Activated B cell treated with CpG ODN at 0.5 μM for 24 hours (primary cell): ENCODE results near the gene BRME1. TPM values are rescaled to one million over a fixed set of nuclear protein-coding genes. Genes with fewer than 3 reads are reported as not detected.

Experiments
- ATAC-seq: fragments of 200-7000 bp; cut with Tn5 transposase; one replicate; pipeline ENCODE4 v1.10.0; 2021; ENCODE audit warnings: low read depth, mild to moderate bottlenecking, moderate library complexity
- CTCF ChIA-PET: fragments of 350-600 bp; sonication (Branson Sonifier 250); formaldehyde crosslinking; loops from one replicate; lab custom pipeline; 2021; ENCODE audit warnings: antibody characterized with exemption; lab: Charles Lee
- POLR2A ChIA-PET: fragments of 350-600 bp; sonication (Branson Sonifier 250); formaldehyde crosslinking; loops from one replicate; lab custom pipeline; 2021; ENCODE audit warnings: antibody characterized with exemption; lab: Charles Lee
- DNase-seq: peaks from one replicate; pipeline ENCODE4 v3.0.0; 2022
- H3K27ac Mint-ChIP-seq: one replicate; pipeline ENCODE4 v1.8.0; 2020; ENCODE audit warnings: mixed read lengths
- H3K27me3 Mint-ChIP-seq: one replicate; pipeline ENCODE4 v1.8.0; 2021; ENCODE audit warnings: mixed read lengths
- H3K36me3 Mint-ChIP-seq: one replicate; pipeline ENCODE4 v1.8.0; 2021; ENCODE audit warnings: low read depth, mixed read lengths
- H3K4me1 Mint-ChIP-seq: one replicate; pipeline ENCODE4 v1.8.0; 2021; ENCODE audit warnings: mixed read lengths
- H3K4me3 Mint-ChIP-seq: one replicate; pipeline ENCODE4 v1.8.0; 2020; ENCODE audit warnings: mild to moderate bottlenecking, mixed read lengths
- H3K9me3 Mint-ChIP-seq: one replicate; pipeline ENCODE4 v1.8.0; 2020; ENCODE audit warnings: mixed read lengths
- CTCF ChIP-seq: fragments of 200-600 bp; IDR thresholded peaks from one replicate; pipeline ENCODE4 v1.8.0; 2022; ENCODE audit warnings: antibody characterized with exemption, mild to moderate bottlenecking
- intact Hi-C: fragments of 100-400 bp; cut with micrococcal nuclease; formaldehyde crosslinking; loops from one replicate; pipeline ENCODE4 v1.15.1; 2024
- total RNA-seq: library from RNA; stranded (reverse); gene quantifications from 2 replicates; pipeline ENCODE4 v1.2.3, GENCODE V29; 2022

BRME1 gene
- total RNA-seq, 1 donor from 2014 or later = 2.0 TPM

- H3K27ac Mint-ChIP-seq = peak overlapping the region; percentile 86
- CTCF ChIA-PET = interaction anchor here (5.9 kb wide), 1 partner anchor 11 kb away, joined by 31 read pairs; no protein-coding TSS in a partner anchor
- H3K4me3 Mint-ChIP-seq = peak overlapping the region; percentile 78
- ATAC-seq (peak; percentile 8), DNase-seq (peak; percentile 56)
- H3K4me1 Mint-ChIP-seq = peaks cover 30% of the 10 kb centered on the region
- POLR2A ChIA-PET = interaction anchor here (0.6 to 4.5 kb wide), 4 partner anchors 11 to 1657 kb away, joined by 4 to 35 read pairs (median 12); partner anchors contain the start of gene ZSWIM4
- intact Hi-C loops = loop anchor here (1.0 kb wide), 1 partner anchor 11 kb away; no protein-coding TSS in a partner anchor
- H3K36me3 Mint-ChIP-seq = no peaks in the 10 kb centered on the region
- peaks cover 3% of the 10 kb centered on the region for H3K27me3 Mint-ChIP-seq
- H3K9me3 Mint-ChIP-seq = no peaks in the 10 kb centered on the region
- TF ChIP-seq CTCF = no peak
These were observed 54.8 kb downstream of the BRME1 start for GRCh38 chr19:13850910-13851733.

- ChIA-PET CTCF (interaction anchor here (0.5 to 5.9 kb wide), 2 partner anchors 12 to 66 kb away, joined by 3 to 31 read pairs; no protein-coding TSS in a partner anchor), POLR2A (interaction anchor here (0.6 to 4.5 kb wide), 6 partner anchors 8 to 55 kb away, joined by 3 to 35 read pairs (median 8); partner anchors contain the start of gene ZSWIM4)
- H3K27ac Mint-ChIP-seq = peak overlapping the region; percentile 86
- ATAC-seq (peak; percentile 10), DNase-seq (peak; percentile 80)
- H3K9me3 Mint-ChIP-seq = no peaks in the 10 kb centered on the region
- peak overlapping the region; percentile 78 for H3K4me3 Mint-ChIP-seq
- H3K4me1 Mint-ChIP-seq = peaks cover 36% of the 10 kb centered on the region
- no peaks in the 10 kb centered on the region for H3K36me3 Mint-ChIP-seq
- intact Hi-C loops = loop anchor here (5.0 kb wide), 1 partner anchor 118 kb away; no protein-coding TSS in a partner anchor
- H3K27me3 Mint-ChIP-seq = peaks cover 3% of the 10 kb centered on the region
- TF ChIP-seq CTCF = no peak
These were observed 55.7 kb downstream of the BRME1 start for GRCh38 chr19:13849991-13850909.

- no peak for ATAC-seq
- peaks cover 48% of the 10 kb centered on the region for H3K4me1 Mint-ChIP-seq
- H3K27me3 Mint-ChIP-seq = peaks cover 3% of the 10 kb centered on the region
- no peaks in the 10 kb centered on the region for H3K9me3 Mint-ChIP-seq
- POLR2A ChIA-PET = interaction anchor here (1.1 to 4.5 kb wide), 4 partner anchors 9 to 54 kb away, joined by 3 to 35 read pairs (median 14); partner anchors contain the start of gene ZSWIM4
- peak overlapping the region; percentile 72 for H3K27ac Mint-ChIP-seq
- CTCF ChIA-PET = interaction anchor here (5.9 kb wide), 1 partner anchor 13 kb away, joined by 31 read pairs; no protein-coding TSS in a partner anchor
- no peak for DNase-seq
- no peak for TF ChIP-seq CTCF
- intact Hi-C loops = loop anchor here (5.0 kb wide), 1 partner anchor 117 kb away; no protein-coding TSS in a partner anchor
- H3K4me3 Mint-ChIP-seq = peak overlapping the region; percentile 11
- H3K36me3 Mint-ChIP-seq = no peaks in the 10 kb centered on the region
These were observed 56.9 kb downstream of the BRME1 start for GRCh38 chr19:13848798-13849676.

GRCh38 chr19:13848340-13848677 lies 57.6 kb downstream of the BRME1 start:
- Mint-ChIP-seq H3K27ac (peak overlapping the region; percentile 31), H3K36me3 (no peaks in the 10 kb centered on the region), H3K27me3 (peaks cover 3% of the 10 kb centered on the region), H3K4me1 (peaks cover 56% of the 10 kb centered on the region), H3K9me3 (no peaks in the 10 kb centered on the region), H3K4me3 (no peak overlapping the region)
- TF ChIP-seq CTCF = no peak
- ChIA-PET POLR2A (interaction anchor here (0.6 to 3.3 kb wide), 8 partner anchors 9 to 174 kb away, joined by 3 to 73 read pairs (median 21); partner anchors contain the start of gene ZSWIM4), CTCF (interaction anchor here (5.9 kb wide), 1 partner anchor 14 kb away, joined by 31 read pairs; no protein-coding TSS in a partner anchor)
- DNase-seq (no peak), ATAC-seq (no peak)
- intact Hi-C loops = loop anchor here (5.0 kb wide), 1 partner anchor 116 kb away; no protein-coding TSS in a partner anchor
